Left kidney (tissue), 2 donors: Measurements from ENCODE around the gene PLEKHA5. TPM values are rescaled to one million over a fixed set of nuclear protein-coding genes. Genes with fewer than 3 reads are reported as not detected.
"Not testable (repeated sequence)": the region's sequence is repeated elsewhere in the genome, so short reads cannot be mapped to it uniquely, and the experiment has no call there.

Source experiments
- DNase-seq: peaks from one replicate; pipeline ENCODE4 v3.0.0-alpha.2; 2013
- polyA plus RNA-seq: library from polyadenylated mRNA; unstranded; fragments of 120-200 nt; gene quantifications from one replicate; pipeline ENCODE4 v1.2.1, GENCODE V29; 2013; ENCODE audit not compliant: insufficient read length

PLEKHA5 gene
- polyA plus RNA-seq, 1 donor: 123 TPM

- no peak for DNase-seq
Measured at GRCh38 chr12:19278407-19278806, 148.9 kb downstream of the PLEKHA5 start.

GRCh38 chr12:19282133-19282699, 152.7 kb downstream of the PLEKHA5 start:
- no peak for DNase-seq

DNA sequence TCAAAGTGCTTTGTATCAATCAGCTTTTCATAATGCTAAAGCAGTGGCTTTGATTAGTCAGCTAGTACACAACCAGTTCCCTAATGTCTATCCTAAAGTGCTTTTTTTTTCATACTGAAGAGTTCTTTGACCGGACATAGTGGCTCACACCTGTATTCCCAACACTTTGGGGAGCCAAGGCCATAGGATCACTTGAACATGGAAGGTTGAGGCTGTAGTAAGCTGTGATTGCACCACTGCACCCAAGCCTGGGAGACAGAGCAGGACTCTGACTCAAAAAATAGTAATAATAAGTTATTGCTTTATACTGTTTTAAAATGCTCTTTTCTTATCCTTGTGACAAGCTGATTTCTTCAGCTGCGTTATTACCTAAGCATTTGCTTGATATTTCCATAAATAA, 155.1 kb downstream of the PLEKHA5 start:
- no peak for DNase-seq

- DNase-seq: no peak
Measured at GRCh38 chr12:19285793-19286448, 156.4 kb downstream of the PLEKHA5 start.

- no peak for DNase-seq
Measured at GRCh38 chr12:19287302-19287701, 157.8 kb downstream of the PLEKHA5 start.

GRCh38 chr12:19288161-19288560, 158.6 kb downstream of the PLEKHA5 start:
- DNase-seq: no peak

GRCh38 chr12:19288603-19289244, 159.2 kb downstream of the PLEKHA5 start:
- peak; percentile 35 for DNase-seq

DNA sequence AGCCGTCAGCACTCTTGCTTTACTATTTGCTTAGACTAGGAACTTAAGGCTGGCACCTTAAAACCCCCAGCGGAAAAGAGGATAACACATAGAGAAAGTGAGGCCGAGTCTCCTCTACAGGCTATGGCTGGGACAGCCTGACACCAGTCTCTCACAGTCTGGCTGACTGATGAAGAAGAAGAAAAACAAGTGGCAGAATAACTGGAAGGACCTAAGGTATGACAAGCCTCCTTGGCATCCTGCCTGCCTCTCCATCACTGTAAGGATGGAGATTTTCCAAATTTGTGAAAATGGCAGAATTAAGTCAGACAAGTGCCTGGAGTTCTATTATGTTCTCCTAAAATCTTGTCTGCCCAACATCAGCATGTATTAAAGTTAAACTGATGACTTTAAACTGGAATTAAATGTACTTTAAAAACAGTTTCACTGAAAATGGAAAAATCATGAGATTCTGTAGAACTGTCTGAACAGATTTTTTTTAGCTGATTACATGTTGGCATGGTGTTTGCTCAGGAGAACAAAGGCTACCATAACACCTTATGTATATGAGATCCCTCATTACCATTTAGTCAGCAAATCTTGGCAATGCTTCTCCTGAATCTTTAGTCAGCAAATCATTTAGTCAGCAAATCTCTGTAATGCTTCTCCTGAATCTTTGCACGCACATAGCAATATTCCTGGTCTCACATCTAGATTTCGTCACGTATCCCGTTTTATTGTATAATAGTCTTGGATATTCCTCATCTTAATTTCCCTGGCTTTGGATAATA, 169.5 kb downstream of the PLEKHA5 start:
- DNase-seq: no peak

DNA sequence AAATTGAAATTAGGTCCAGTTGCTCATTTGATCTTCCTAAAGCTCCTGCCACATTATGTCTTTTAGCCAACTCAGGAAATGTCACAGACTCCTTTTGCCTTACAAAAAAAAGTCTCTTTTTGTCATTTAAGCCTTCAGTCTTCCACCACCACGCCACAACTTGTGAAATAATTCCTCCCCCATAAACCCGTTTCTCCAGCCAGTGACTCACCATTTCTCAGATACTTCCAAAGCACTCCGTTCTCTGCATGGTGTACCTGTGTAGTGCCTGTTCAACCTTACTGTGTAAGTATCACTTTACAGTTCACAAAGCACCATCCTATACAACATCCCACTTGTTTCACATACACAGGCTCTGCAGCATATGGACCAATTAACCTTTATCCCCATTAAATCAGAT, 170.2 kb downstream of the PLEKHA5 start:
- no peak for DNase-seq

DNA sequence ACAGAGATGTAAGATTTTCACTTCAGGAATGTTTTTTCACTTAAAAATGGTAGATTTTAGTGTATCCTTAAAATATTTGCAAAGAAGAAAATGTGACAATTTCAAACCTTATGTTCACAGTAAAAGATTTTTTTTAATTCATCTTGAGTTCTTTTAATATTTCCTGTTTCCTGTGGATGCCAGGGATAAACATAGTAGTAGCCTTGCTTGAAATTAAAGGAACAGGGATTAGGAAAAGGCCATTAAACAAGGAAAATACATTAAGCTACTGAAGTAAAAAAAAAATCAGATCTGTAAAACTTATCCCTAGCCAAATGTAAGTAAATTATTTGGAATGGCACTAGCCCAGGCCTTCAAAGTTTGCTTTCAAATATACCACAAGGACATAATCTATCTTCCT, 171.7 kb downstream of the PLEKHA5 start:
- DNase-seq: no peak

DNA sequence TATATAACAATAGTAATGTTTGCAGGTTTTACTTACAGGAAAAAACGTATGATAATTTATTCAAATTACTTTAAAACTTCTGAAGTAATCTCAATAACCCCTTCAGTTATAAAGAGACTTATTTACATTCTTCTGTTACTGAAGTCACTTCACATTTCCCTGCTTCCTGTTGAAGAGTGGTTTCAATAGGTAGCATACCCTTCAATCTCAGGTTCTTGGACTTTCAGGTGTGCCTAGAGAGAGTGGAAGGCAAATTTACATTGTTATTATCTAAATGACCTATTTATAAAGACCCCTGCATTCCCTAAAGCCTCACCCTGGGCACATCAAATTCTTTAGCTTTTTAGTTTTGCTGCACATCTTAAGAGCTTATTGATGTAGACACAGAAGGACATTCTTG, 172.2 kb downstream of the PLEKHA5 start:
- no peak for DNase-seq

DNA sequence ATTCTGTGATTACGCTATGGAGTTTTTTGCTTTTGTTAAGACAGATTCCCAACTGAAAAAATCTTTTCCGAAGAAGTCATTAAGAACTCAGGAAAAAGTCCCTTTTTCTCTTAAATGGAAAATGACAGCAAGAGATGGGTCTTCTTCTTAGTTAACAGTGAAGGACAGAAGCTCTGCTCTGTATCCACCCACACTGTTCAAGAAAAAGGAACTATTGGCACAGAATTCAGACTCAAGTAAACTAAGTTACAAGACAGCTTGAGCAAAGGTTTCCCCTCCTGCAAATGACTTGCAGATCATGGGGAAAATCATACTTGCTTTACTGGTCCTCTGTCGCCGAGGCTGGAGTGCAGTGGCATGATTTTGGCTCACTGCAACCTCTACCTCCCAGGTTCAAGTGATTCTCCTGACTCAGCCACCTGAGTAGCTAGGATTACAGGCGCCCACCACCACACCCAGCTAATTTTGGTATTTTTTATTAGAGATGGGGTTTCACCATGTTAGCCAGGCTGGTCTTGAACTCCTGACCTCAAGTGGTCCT, 172.6 kb downstream of the PLEKHA5 start:
- DNase-seq: no peak

DNA sequence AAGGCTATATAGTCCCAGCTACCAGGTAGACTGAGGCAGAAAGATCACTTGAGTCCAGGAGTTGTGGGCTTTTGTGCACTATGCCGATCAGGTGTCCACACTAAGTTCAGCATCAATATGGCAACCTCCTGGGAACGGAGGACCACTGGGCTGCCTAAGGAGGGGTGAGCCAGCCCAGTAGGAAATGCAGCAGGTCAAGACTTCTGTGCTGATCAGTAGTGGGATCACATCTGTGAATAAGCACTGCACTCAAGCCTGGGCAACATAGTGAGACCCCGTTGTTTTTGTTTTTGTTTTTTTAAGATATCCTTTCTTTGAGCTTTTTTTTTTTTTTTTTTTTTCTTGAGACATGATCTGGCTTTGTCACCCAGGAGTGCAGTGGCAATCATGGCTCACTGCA, 174.0 kb downstream of the PLEKHA5 start:
- no peak for DNase-seq

- no peak for DNase-seq
Measured at GRCh38 chr12:19304149-19304750, 174.7 kb downstream of the PLEKHA5 start.

DNA sequence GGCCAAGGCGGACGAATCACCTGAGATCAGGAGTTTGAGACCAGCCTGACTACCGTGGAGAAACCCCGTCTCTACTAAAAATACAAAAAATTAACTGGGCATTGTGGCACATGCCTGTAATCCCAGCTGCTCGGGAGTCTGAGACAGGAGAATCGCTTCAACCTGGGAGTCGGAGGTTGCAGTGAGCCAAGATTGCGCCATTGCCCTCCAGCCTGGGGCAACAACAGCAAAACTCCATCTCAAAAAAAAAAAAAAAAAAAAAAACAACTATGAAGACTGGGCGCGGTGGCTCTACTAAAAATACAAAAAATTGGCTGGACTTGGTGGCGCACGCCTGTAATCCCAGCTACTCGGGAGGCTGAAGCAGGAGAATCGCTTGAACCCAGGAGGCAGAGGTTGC, 176.1 kb downstream of the PLEKHA5 start:
- DNase-seq: not testable (repeated sequence)

DNA sequence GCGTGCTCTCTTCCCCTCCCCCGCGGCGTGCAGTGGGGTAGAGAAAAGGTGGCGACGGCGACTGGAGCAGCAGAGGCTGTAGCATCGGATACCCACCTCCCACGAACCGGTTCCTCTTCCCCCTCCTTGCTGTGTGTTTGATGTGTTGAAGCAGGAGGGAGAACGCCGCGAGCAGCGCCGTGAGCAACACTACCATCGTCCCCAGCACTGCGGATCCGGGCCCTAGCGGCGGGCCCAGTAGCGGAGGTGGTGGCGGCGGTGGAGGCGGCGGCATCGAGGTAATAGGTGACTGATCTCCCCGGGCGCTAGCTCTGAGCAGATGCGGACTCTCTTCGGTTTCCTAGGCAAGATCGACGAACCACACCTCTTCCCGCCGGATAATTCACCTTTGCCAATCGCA, 176.8 kb downstream of the PLEKHA5 start:
- DNase-seq: no peak

DNA sequence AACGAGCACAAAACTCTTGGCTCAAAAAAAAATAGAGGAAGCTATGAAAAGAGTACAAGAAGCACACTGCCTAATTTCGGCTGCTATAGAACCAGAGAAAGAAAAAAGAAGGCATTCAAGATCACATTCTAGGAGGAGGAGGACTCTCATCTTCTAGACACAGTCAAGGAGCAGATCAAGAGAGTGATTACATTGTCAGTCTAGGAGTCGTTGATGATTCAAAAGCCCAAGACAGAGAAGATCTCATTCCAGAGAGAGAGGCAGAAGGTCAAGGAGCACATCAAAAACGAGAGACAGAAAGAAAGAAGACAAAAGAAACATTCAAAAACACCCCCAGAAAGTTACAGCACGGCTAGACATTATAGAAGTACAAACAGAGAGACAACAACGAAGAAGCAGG, 177.9 kb downstream of the PLEKHA5 start:
- DNase-seq: no peak

DNA sequence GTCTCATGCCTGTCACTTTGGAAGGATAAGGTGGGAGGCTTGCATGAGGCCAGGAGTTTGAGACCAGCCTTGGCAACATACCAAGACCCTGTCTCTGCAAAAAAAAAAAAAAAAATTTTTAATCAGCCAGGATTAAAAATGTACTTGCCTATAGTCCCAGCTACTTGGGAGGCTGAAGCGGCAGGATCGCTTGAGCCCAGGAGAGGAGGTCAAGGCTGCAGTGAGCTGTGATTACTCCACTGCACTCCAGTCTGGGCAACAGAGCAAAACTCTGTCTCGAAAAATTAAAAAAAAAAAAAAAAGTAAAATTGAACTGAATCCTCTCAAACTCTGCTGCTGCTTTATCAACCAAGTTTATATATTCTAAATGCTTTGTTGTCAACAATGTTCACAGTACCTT, 181.6 kb downstream of the PLEKHA5 start:
- DNase-seq: no peak

GRCh38 chr12:19312637-19313036, 183.1 kb downstream of the PLEKHA5 start:
- DNase-seq: no peak

DNA sequence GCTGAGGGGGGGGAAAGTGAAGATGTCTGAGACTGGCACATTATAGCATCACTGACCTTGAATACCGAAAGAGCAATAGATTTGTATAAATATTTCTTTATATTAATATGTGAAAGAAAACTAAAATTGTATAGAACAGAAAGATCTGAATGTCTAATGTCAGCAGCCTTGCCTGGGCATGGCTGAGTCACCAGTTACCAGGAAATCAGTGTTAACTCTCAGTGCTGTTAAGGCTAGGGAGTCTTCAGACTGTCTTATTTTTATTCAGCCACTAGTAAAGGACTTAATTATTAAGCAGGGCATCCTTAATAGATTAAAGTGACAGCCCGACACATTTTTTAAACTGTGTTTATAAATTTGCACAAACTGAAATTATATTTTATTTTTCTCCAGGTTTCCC, 186.9 kb downstream of the PLEKHA5 start:
- no peak for DNase-seq

DNA sequence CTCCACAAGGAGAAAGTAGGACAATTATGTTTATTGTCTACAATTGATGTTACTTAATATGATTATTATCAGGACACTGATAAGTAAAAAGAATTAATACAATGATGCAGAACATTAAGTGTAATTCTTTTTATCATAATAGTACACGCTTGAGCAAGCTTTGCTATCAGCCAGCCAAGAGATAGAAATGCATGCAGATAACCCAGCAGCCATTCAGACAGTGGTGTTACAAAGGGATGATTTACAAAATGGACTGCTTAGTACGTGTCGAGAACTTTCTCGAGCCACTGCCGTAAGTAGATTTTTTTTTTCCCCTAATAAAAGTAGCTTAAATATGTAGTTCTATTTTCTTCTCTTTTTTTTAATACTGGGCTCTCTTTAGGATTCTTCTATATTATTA, 192.8 kb downstream of the PLEKHA5 start:
- DNase-seq: no peak

DNA sequence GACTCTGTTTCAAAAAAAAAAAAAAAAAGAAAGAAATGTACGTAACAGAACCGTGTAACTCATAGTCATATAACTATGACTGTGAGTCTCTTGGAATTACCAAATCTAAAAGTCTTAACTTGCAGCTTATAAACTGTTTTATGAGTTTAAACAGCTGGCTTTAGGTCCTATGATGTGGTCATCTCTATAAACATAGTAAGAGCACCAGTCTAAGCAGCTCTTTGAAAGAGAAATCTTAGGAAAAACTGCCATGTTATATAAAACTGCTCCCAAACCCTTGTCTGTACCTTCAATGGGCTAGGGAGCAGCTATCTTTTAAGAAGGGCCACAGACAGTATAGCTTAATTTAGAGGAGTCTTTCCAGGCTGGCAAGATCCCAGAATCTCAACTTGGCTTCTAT, 194.3 kb downstream of the PLEKHA5 start:
- no peak for DNase-seq
